Raji (cell line): Measurements from ENCODE around the gene NLRP3.

ENCODE experiments used
- POLR2A ChIP-seq: IDR thresholded peaks from 2 replicates; pipeline ENCODE4 v1.6.1; 2011; ENCODE audit warnings: low read depth, low read length, control low read depth; ENCODE audit not compliant: insufficient read depth

The NLRP3 gene

DNA sequence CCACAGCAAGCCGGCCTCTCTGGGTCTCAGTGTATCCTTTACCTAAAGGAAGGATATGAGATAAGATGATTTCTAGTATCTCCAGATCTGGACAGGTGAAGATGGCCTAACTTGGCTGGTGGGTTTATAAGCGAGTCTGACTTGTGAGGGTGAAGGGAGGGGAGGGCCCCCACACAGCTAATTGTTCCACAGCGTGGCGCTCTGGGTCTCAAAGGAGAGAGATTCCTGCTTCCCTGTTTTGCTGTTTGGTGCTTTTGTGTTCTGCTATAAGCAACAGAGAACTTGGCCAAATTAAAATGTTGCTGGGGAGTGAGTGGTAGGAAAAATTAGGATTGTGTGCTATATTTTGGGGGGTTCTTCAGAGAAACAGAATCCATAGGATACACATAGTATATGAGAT, 28.9 kb upstream of the NLRP3 start:
- TF ChIP-seq POLR2A = no peak

DNA sequence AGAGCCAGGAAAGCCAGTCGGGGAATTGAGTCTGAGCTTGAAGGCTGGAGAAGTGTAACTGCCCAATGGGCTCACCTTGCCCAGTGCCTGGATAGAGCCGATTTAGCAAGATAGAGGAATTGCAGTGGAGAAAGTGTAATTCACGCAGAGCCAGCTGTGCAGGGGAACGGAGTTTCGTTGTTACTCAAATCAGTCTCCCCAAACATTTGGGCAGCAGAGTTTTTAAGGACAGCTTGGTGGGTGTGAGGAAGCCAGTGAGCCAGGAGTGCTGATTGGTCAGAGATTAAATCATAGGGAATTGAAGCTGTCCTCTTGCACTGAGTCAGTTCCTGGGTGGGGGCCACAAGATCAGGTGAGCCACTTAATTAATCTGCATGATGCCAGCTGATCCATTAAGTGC, 28.4 kb upstream of the NLRP3 start:
- no peak for TF ChIP-seq POLR2A

DNA sequence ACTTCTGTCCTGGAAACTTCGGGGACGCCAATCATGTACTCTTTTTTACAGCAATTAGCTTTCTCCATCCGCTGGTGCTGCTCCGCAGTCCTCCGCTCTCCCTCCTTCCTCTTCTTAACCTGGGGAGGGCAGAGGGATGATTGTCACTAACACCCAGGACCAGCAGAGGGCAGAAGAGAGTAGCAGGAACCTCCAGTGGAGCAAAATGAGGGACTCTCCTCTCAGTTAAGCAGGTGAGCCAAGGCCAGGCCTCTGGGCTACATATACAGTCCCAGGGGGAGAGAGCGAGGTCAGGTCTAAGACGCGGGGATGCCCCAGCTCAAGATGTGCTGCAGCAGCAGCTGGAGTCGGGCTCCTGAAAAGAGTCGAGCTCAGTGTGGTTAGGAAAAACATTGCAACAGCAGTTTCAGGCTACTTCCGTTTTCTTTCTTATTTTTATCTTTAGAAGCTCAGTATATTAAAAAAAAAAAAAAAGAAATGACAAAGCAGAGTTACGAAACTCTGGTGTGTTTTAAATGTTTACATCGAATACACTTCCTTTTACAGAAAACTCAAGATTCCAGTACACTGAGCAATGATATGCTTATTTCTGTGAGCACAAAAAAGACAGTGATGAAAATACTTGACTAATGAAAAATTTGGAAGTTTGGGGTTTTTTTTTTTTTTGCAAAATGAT, 25.7 kb upstream of the NLRP3 start:
- TF ChIP-seq POLR2A = no peak

DNA sequence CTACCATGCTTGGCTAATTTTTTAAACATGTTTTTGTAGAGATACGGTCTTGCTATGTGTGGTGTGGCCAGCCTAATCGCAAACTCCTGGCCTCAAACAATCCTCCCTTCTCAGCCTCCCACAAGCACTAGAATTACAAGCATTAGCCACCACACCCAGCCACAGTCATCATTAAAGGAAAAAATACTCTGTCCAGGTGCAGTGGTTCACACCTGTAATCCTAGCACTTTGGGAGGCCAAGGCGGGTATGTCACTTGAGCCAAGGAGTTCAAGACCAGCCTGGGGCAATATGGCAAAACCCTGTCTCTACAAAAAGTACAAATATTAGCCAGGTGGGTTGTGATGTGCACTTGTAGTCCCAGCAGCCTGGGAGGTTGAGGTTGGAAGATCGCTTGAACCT, 25.0 kb upstream of the NLRP3 start:
- no peak for TF ChIP-seq POLR2A

DNA sequence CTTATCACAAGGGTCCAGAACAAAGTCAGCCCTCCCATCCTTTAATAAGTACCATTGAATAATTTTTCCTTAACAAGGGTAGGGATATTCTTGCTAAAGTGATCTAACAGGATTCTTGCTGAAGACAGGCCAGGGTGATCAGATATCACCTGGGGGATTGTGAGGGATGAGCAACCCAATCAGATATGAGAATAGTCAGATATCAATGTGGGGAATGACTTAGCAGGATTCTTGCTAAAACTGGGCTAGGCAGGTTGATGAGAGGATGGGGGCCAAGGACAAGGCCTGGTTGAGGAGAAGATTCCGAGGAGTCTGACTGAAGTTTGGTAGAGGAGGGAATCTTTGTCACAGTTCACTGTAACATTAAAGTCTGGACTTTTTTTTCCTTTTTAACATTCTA, 23.9 kb upstream of the NLRP3 start:
- no peak for TF ChIP-seq POLR2A

DNA sequence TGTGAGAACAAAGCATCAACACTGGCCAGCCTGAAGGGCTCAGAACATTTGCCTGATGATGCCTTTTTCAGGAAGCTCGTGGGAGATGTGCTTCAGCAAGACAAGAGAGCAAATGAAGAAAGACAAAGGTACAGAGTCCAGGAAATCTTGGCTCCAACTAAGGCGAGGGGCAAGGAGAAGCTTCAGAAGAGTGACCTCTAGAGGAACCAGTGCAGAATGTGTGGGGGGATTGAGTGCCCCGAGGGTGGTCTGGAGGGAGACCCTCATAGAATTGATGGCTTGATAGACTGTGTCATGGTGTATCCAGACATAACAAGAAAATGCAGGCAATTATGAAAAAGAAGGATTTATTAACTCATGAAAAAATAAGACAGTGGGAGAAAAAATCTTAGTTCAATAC, 15.3 kb upstream of the NLRP3 start:
- no peak for TF ChIP-seq POLR2A

DNA sequence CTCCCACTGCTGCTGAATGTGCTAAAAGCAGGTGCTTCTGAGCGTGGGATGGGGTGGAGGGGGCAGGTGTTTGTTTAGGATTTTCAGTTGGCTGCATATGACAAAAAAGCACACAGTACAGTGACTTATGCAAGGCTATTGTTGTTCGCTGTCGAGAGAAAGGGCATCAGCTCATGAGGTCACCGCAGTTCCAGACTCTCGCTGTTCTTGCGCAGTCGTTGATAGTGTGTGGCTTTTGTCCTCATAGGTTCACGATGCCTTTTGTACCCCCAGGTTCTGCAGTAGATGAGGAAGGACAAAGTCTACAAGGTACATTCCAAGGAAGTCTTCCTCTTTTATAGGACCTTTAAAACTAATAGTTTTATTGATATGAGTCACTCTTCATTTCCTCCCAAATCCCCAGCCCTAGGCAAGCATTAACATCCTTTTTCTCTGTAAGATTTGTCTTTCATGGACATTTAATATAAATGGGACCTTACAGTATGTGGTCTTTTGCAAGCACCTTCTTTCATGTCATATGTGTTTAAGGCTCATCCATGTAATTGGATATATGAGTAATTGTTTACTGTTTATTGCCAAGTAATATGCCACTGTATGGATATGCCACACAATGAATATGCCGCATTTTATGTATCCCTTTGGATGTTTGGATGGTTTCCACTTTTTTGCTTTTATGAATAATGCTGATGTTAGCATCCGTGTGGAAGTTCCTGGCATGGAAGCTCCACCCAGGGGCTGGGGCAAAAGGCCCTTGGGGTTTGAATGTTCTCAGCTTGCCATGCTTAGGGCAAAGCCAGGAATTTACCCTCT, 14.5 kb upstream of the NLRP3 start:
- no peak for TF ChIP-seq POLR2A

DNA sequence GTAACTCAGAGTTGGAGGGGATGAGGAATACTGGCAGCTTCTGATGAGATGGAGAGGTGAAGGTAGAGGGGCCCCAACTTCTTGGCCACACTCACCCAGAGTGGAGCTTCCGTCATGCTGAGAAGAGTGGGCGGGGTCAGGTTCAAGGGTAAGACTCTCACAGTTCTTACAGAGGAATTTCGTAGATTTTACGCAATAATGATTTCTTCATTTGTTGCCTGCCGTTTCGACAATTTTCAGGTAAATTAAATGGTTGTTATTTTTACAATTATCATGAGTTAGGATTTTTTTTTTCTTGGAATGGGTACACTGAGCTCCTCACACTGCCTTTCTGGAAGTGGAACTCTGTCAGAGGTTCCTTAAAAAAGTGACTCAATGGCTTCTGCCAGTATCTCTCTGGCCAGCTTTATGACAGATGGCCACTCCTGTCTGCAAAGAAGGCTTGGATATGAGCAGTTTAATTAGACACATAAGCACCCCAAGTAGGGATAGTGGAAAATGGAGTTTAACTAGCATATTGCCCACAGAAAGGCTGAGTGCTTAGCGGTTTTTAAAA, 13.8 kb upstream of the NLRP3 start:
- no peak for TF ChIP-seq POLR2A

DNA sequence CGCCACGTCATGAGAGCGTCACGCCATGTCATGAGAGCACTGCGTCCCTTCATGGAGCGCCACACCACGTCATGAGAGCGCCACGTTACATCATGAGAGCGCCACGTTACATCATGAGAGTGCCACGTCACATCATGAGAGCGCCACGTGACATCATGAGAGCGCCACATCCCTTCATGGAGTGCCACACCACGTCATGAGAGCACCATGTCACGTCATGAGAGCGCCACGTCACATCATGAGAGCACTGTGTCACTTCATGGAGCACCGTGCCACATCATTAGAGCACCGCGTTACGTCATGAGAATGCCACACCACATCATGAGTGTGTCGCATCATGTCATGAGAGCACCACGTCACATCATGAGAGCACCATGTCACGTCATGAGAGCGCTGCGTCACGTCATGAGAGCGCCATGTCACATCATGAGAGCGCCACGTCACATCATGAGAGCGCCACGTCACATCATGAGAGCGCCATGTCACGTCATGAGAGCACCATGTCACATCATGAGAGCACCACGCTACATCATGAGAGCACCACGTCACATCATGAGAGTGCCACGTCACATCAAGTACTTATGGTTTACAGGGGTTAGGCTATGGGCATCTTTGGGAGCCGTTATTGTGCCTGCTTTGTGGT, 9.8 kb upstream of the NLRP3 start:
- no peak for TF ChIP-seq POLR2A

DNA sequence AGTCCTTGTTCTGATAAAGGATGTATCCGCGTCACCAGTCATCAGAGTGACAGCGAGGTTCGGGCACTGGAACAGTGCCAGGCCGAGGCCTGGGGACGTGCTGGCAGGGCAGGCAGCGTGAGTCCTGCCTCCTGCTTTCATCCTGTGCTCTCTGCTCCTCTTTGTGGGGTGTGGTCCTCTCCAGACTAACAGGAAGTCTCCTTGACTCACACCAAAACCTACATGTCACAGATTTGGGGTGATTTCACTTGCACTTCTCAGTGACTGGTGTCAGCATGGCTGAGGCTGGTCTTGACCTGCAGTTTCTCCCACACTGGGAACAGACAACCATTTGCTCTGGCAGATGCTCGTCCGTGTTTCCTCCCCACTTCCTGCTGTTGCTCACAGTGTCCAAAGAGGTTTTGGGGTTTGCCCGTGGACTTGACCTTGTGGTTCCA, 8.8 kb upstream of the NLRP3 start:
- no peak for TF ChIP-seq POLR2A

DNA sequence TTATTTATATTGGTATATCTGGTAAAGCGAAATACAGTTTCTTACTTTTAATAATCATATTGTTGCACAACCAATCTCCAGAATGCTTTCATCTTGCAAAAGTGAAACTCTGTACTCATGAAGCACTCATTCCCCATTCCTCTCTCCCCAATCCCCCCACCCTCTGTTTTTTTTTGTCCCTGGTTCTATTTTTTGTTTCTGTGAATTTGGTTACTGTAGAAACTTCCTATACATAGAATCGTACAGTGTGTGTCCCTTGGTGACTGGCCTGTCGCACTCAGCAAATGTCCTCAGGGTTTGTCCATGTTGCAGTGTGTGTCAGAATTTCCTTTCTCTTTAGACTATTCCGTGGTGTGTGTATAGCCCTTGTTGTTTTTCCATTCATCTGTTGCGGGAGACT, 7.9 kb upstream of the NLRP3 start:
- no peak for TF ChIP-seq POLR2A

DNA sequence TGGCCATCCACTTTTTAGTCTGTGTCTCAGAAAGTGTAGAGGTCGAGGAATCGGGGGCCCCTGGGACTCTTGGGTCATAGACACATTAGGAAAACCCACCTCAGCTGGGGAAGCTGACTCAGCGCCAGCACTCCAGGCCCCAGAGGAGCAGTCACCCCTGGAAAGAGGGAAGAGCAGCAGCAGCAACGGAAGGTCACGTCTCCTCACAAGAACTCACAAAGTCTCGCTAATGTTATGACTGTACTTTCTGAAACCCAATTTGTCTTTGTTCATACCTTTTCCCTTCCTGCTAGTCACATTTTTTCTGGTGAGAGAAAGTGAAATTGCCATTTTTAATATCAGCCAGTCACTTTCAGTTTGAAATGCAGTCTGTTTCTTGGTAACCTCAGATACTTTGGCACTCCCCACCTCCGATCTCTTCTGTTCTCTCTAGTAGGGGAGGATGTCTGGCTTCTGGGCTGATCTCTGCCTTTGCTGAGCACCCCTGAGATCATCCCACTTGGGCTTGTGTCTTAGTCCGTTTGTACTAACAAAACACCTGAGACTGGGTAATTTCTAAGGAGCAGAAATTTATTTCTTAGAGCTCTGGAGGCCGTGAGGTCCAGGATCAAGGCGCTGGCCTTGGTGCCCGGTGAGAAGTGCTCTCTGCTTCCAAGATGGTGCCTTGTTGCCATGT, 6.0 kb upstream of the NLRP3 start:
- no peak for TF ChIP-seq POLR2A

DNA sequence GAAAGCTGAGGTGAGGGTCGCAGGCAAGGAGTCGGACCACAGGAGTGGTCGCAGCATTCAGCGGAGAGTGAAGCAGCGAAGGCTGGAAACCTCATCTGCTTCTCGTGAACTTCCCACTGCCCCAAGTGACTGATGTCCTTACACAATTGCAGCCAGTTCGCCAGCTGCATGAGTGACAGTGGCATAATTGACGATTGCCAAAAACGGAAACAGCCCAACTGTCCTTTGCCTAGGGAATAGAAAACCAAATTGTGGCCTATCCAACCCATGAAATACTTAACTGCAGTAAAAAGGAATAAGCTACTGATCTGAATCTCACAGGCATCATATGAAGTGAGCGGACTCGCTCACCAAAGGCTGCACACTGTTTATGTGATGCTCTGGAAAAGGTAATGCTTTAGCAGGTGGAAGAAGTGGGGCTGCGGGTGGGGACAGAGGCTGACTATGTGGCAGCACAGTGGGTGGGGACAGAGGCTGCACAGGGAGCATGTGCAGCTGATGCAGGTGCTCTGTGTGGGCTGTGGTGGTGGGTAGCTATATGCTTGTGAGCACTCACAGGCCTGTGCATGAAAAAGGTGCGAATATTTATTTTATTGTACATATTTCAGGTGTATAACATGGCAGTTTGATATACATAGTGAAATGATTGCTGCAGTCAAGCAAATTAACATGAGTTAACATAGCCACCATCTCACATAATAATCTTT, 4.2 kb upstream of the NLRP3 start:
- TF ChIP-seq POLR2A = no peak

DNA sequence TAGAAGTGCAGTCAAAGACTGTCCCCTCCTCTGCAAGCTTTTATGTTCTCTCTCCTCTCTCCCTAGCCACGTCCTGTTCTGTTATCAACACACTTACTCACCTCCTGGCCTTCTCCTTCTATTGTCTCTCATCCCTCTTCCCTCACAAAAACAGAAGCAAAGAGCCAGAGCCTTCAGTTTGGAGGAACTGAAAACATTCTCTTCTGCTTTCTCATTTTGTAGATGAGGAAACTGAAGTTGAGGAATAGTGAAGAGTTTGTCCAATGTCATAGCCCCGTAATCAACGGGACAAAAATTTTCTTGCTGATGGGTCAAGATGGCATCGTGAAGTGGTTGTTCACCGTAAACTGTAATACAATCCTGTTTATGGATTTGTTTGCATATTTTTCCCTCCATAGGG, 1.9 kb downstream of the NLRP3 start:
- TF ChIP-seq POLR2A = no peak

DNA sequence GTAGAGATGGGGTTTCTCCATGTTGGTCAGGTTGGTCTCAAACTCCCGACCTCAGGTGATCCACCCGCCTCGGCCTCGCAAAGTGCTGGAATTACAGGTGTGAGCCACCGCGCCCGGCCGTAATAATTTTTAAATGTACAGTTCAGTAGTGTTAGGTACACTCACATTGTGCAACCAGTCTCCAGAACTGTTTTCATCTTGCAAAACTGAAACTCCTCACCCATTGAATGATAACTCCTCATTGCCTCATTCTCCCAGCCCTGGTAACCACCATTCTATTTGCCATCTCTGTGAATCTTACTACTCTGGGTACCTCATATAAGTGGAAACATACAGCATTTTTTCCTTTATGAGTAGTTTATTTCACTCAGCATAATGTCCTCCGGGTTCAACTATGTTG, 3.4 kb downstream of the NLRP3 start:
- TF ChIP-seq POLR2A = no peak
